H1 (cell line): ENCODE measurements around the gene TMEM178B.

Experiments used
- POLR2A ChIP-seq, 2 experiments: IDR thresholded peaks; 1 replicate in 1 of 2; 2 replicates in 1 of 2; pipeline ENCODE4 v1.6.1; 2011; ENCODE audit warnings: low read depth in 2 of 2, low read length in 2 of 2, mild to moderate bottlenecking in 2 of 2; ENCODE audit errors: control extremely low read depth in 1 of 2
- SIX5 ChIP-seq: IDR thresholded peaks from 2 replicates; pipeline ENCODE4 v1.6.1; 2011; ENCODE audit warnings: mild to moderate bottlenecking, low read depth, low read length
- TEAD4 ChIP-seq: IDR thresholded peaks from 2 replicates; pipeline ENCODE4 v1.6.1; 2012; ENCODE audit warnings: low read depth, low read length, inconsistent platforms, mixed read lengths
- TF ChIP-seq, protein P1 (sequence below): IDR thresholded peaks from 2 replicates; pipeline ENCODE4 v1.6.1; 2012; ENCODE audit warnings: inconsistent platforms

DNA sequence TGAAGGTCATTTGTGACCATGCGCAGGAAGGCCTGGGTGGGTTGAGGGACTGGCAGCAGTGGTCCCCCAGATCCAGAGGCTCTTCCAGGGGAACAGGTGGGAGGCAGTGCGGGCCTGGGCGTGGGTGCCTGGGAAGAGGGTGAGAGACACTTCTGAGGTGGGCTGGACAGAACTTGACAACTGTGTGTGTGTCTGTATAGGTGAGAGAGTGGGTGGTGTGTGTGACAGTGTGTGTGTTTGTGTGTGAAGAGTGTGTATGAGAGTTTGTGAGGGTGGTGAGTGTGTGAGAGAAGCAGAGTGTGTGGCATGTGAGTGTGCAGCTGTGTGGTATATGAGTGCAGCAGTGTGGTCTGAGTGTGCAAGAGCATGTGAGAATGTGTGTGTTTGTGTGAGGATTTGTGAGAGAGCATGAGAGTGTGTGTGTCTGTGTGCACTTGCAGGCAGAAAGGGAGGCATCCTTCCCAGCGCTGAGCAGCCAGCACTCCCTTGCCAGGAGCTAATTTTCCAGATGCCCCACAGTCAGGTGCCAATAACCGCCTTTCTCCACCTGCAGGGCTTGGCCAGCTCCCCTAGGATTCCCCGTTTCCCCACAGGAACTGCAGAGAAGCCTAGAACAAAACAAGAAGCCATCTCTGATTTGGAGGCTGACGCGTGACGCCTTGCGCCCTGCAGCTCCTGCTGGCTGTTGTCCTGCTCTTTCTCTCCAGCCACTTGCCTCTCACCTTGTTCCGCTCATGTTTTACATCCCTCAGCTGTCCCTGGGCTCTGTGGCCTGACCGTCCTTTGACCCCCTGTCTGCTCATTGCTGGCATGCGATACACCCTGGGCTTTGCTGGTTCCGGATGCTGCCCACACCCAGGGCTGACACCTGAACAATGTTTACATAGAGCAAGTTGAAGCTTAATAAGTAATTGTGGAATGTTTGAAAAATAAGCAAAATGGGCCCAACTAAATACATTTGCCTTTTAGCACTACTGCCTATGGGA lies 88.0 kb downstream of the TMEM178B start:
- TF ChIP-seq POLR2A (IDR thresholded peaks at IDR 0.05; ENCODE audit: control extremely low read depth in 1 of 2, low read depth in 2 of 2, low read length in 2 of 2), result no peak
- no peak for TF ChIP-seq SIX5
- TF ChIP-seq, protein P1, sequence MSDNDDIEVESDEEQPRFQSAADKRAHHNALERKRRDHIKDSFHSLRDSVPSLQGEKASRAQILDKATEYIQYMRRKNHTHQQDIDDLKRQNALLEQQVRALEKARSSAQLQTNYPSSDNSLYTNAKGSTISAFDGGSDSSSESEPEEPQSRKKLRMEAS, result no peak
- no peak for TF ChIP-seq TEAD4
